Fibroblast of peridontal ligament (primary cell): Measurements from ENCODE around the gene AKAP13.
"Not testable (repeated sequence)": the region's sequence is repeated elsewhere in the genome, so short reads cannot be mapped to it uniquely, and the experiment has no call there.

Experiments
- DNase-seq: peaks from one replicate; pipeline ENCODE4 v3.0.0-alpha.2; 2010; ENCODE audit errors: extremely low read depth

AKAP13 gene

GRCh38 chr15:85568261-85568808, 187.9 kb downstream of the AKAP13 start:
- no peak for DNase-seq

- DNase-seq = no peak
These were observed 189.9 kb downstream of the AKAP13 start for GRCh38 chr15:85570336-85570735.

- DNase-seq = no peak
These were observed 191.4 kb downstream of the AKAP13 start for GRCh38 chr15:85571780-85572179.

GRCh38 chr15:85576392-85576791, 196.0 kb downstream of the AKAP13 start:
- no peak for DNase-seq

- no peak for DNase-seq
These were observed 198.7 kb downstream of the AKAP13 start for GRCh38 chr15:85578941-85579701.

GRCh38 chr15:85579957-85580694, 199.7 kb downstream of the AKAP13 start:
- DNase-seq = no peak

- no peak for DNase-seq
These were observed 200.5 kb downstream of the AKAP13 start for GRCh38 chr15:85580879-85581278.

- DNase-seq = no peak
These were observed 201.1 kb downstream of the AKAP13 start for GRCh38 chr15:85581495-85581894.

GRCh38 chr15:85582131-85583079, 202.0 kb downstream of the AKAP13 start:
- no peak for DNase-seq

- DNase-seq = no peak
These were observed 203.0 kb downstream of the AKAP13 start for GRCh38 chr15:85583442-85583841.

GRCh38 chr15:85583923-85584390, 203.6 kb downstream of the AKAP13 start:
- no peak for DNase-seq

- no peak for DNase-seq
These were observed 204.5 kb downstream of the AKAP13 start for GRCh38 chr15:85584872-85585271.

GRCh38 chr15:85586196-85586595, 205.8 kb downstream of the AKAP13 start:
- not testable (repeated sequence) for DNase-seq

GRCh38 chr15:85587707-85588411, 207.5 kb downstream of the AKAP13 start:
- no peak for DNase-seq

- DNase-seq = peak; percentile 73
These were observed 208.3 kb downstream of the AKAP13 start for GRCh38 chr15:85588677-85589076.

GRCh38 chr15:85589851-85590250, 209.4 kb downstream of the AKAP13 start:
- peak; percentile 73 for DNase-seq

GRCh38 chr15:85591622-85592021, 211.2 kb downstream of the AKAP13 start:
- DNase-seq = no peak

- peak; percentile 82 for DNase-seq
These were observed 211.7 kb downstream of the AKAP13 start for GRCh38 chr15:85592148-85592547.

GRCh38 chr15:85593809-85594445, 213.5 kb downstream of the AKAP13 start:
- no peak for DNase-seq

- no peak for DNase-seq
These were observed 215.6 kb downstream of the AKAP13 start for GRCh38 chr15:85595804-85596536.
